Measurements from ENCODE around the gene MLST8. TPM values are rescaled to one million over a fixed set of nuclear protein-coding genes. Genes with fewer than 3 reads are reported as not detected.

MLST8 gene
- total RNA-seq, 1 experiment from 2014 or later = 58.0 TPM

DNA sequence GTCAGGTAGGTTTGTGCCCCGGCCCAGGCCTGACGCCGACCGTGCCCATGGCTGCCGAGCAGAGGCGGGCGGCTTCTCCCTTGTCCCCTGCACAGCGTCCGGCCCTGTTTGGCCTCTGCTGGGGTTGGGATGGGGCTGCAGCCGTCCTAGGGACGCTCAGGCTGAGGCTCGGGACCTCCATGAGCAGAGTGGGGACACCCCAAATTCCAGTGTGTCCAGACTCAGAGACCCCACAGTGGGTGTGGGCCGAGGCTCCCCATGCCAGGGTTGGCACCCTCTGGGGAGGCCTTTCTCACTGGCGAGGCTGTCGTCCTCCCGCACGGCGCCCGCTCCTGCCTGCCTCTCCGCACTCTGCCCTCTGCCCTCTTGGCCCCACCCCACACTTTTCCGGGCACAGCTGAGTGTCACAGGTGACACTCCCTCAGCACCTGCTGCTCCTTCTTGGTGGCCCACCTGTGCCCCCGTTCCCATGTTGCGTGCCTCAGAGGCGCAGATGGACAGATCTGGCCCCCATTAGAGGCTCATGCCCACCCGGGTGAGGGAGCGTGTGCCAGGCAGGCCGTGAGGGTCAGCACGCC is 33.6 kb upstream of the MLST8 start:
- TF ChIP-seq, protein P1, sequence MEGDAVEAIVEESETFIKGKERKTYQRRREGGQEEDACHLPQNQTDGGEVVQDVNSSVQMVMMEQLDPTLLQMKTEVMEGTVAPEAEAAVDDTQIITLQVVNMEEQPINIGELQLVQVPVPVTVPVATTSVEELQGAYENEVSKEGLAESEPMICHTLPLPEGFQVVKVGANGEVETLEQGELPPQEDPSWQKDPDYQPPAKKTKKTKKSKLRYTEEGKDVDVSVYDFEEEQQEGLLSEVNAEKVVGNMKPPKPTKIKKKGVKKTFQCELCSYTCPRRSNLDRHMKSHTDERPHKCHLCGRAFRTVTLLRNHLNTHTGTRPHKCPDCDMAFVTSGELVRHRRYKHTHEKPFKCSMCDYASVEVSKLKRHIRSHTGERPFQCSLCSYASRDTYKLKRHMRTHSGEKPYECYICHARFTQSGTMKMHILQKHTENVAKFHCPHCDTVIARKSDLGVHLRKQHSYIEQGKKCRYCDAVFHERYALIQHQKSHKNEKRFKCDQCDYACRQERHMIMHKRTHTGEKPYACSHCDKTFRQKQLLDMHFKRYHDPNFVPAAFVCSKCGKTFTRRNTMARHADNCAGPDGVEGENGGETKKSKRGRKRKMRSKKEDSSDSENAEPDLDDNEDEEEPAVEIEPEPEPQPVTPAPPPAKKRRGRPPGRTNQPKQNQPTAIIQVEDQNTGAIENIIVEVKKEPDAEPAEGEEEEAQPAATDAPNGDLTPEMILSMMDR (IDR thresholded peaks at IDR 0.05; ENCODE audit: unreplicated experiment) = no peak
- no peaks in the 10 kb centered on the region for H3K27me3 Mint-ChIP-seq (ENCODE audit: unreplicated experiment)
- H3K27ac Mint-ChIP-seq (ENCODE audit: unreplicated experiment) = no peak overlapping the region
- no peaks in the 10 kb centered on the region for H3K4me1 Mint-ChIP-seq (ENCODE audit: low read depth, unreplicated experiment)
- BruUV-seq (replicated peaks) = no TSS peak
- H3K9me3 Mint-ChIP-seq (ENCODE audit: low read depth, unreplicated experiment) = no peaks in the 10 kb centered on the region
- H3K4me3 Mint-ChIP-seq (ENCODE audit: low read depth, unreplicated experiment) = no peak overlapping the region
- H3K36me3 Mint-ChIP-seq (ENCODE audit: insufficient read depth, unreplicated experiment) = peaks cover 76% of the 10 kb centered on the region
- intact Hi-C loops (cut with micrococcal nuclease; ENCODE audit: unreplicated experiment) = no loop called here
- no peak for DNase-seq
- CTCF ChIA-PET = no interaction called here

DNA sequence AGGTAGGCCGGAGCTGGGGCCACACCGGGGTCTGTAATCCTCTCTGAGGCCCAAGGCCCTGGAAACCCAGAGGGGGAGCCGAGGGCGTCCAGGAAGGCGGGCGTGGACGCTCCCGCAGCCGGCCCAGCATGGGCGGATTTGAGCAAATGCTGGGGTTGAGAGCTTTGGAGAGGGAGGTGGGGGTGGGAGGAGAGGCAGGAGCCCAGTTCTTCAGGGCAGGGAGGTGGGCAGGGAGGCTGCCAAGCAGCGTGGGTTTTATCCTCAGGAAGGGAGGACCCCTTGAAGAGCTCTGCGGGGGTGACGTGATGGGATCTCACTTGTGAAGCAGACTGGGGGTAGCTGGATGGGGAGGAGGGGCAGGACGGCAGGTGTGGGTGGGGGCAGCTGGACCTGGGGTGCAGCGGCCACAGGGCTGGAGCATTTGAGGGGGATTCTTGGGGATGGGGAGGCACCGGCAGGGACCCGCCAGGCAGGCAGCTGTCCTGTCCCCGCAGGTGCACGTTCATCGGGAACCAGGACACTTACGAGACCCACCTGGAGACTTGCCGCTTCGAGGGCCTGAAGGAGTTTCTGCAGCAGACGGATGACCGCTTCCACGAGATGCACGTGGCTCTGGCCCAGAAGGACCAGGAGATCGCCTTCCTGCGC is 32.4 kb upstream of the MLST8 start:
- Mint-ChIP-seq H3K4me3 (ENCODE audit: low read depth, unreplicated experiment) (no peak overlapping the region), H3K36me3 (ENCODE audit: insufficient read depth, unreplicated experiment) (peaks cover 81% of the 10 kb centered on the region), H3K4me1 (ENCODE audit: low read depth, unreplicated experiment) (no peaks in the 10 kb centered on the region), H3K27me3 (ENCODE audit: unreplicated experiment) (no peaks in the 10 kb centered on the region), H3K27ac (ENCODE audit: unreplicated experiment) (no peak overlapping the region), H3K9me3 (ENCODE audit: low read depth, unreplicated experiment) (no peaks in the 10 kb centered on the region)
- no peak for DNase-seq
- CTCF ChIA-PET = interaction anchor here (0.6 to 1.0 kb wide), 2 partner anchors 9 to 22 kb away, joined by 3 read pairs; no protein-coding TSS in a partner anchor
- no TSS peak for BruUV-seq (replicated peaks)
- intact Hi-C loops (cut with micrococcal nuclease; ENCODE audit: unreplicated experiment) = no loop called here
- TF ChIP-seq, protein P1 (IDR thresholded peaks at IDR 0.05; ENCODE audit: unreplicated experiment) = no peak

DNA sequence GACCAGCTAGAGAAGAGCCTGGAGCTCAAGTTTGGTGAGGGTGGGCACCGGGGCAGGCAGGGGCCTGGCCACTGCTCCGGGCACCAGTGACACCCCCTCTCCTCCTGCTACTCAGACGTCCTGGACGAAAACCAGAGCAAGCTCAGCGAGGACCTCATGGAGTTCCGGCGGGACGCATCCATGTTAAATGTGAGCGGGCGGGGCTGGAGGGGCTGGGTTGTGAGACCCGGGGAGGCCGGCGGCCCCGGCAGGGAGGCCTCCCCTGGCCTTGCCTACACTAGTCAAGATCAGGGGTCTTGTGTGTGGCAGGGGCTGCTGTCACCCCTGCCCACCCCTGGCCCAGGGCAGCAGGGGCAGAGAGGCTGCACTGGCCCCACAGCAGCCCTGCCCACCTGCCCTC is 31.9 kb upstream of the MLST8 start:
- H3K4me3 Mint-ChIP-seq (ENCODE audit: low read depth, unreplicated experiment) = no peak overlapping the region
- BruUV-seq (replicated peaks) = no TSS peak
- H3K4me1 Mint-ChIP-seq (ENCODE audit: low read depth, unreplicated experiment) = no peaks in the 10 kb centered on the region
- no peaks in the 10 kb centered on the region for H3K9me3 Mint-ChIP-seq (ENCODE audit: low read depth, unreplicated experiment)
- CTCF ChIA-PET = interaction anchor here (1.0 kb wide), 1 partner anchor 10 kb away, joined by 3 read pairs; no protein-coding TSS in a partner anchor
- H3K36me3 Mint-ChIP-seq (ENCODE audit: insufficient read depth, unreplicated experiment) = peaks cover 77% of the 10 kb centered on the region
- intact Hi-C loops (cut with micrococcal nuclease; ENCODE audit: unreplicated experiment) = no loop called here
- TF ChIP-seq, protein P1 (IDR thresholded peaks at IDR 0.05; ENCODE audit: unreplicated experiment) = no peak
- H3K27me3 Mint-ChIP-seq (ENCODE audit: unreplicated experiment) = no peaks in the 10 kb centered on the region
- no peak for DNase-seq
- H3K27ac Mint-ChIP-seq (ENCODE audit: unreplicated experiment) = no peak overlapping the region

GRCh38 chr16:2173916-2174315 is 31.3 kb upstream of the MLST8 start:
- Mint-ChIP-seq H3K36me3 (ENCODE audit: insufficient read depth, unreplicated experiment) (peaks cover 77% of the 10 kb centered on the region), H3K27me3 (ENCODE audit: unreplicated experiment) (no peaks in the 10 kb centered on the region), H3K4me1 (ENCODE audit: low read depth, unreplicated experiment) (no peaks in the 10 kb centered on the region), H3K4me3 (ENCODE audit: low read depth, unreplicated experiment) (no peak overlapping the region), H3K9me3 (ENCODE audit: low read depth, unreplicated experiment) (no peaks in the 10 kb centered on the region), H3K27ac (ENCODE audit: unreplicated experiment) (no peak overlapping the region)
- no peak for DNase-seq
- no TSS peak for BruUV-seq (replicated peaks)
- CTCF ChIA-PET = interaction anchor here (0.6 kb wide), 1 partner anchor 333 kb away, joined by 5 read pairs; no protein-coding TSS in a partner anchor
- intact Hi-C loops (cut with micrococcal nuclease; ENCODE audit: unreplicated experiment) = no loop called here
- TF ChIP-seq, protein P1 (IDR thresholded peaks at IDR 0.05; ENCODE audit: unreplicated experiment) = no peak

Data from Calu3 (cell line).